Retinal pigment epithelial cell (primary cell): ENCODE results near the gene ODAD4.
A peak's percentile ranks its signal among the peaks of the same experiment; 100 is the strongest.

Source experiments
- DNase-seq: peaks from one replicate; pipeline ENCODE4 v3.0.0-alpha.2; 2010; ENCODE audit warnings: low read depth
- H3K4me3 ChIP-seq: 2 replicates; pipeline ENCODE4 v1.5.1; 2011; ENCODE audit warnings: mild to moderate bottlenecking, low read length, control low read depth, moderate library complexity
- CTCF ChIP-seq: conservative IDR thresholded peaks from 2 replicates; pipeline ENCODE4 v1.5.1; 2011; ENCODE audit warnings: low read depth, low read length, control low read depth, inconsistent platforms

ODAD4 gene

DNA sequence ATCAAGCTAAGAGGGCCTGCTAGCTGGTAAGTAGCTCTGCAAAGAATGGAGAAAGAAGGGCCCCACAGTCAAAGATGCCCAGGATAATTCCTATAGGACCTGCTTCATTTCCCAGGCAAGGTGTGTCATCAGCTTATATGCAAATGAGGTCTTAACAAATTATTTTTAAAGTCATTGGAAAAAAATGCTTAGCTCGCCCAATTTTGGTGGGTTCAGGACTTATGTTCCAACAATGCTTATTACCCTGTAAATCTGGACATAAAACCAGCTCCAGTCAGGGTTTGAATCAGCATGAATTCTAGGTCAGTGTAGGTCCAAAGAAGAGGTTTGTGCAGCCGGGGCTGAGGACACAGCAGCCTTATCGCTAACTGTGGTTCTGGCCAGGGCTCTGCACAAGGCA is 37.0 kb upstream of the ODAD4 start:
- no peak overlapping the region for H3K4me3 ChIP-seq
- no peak for TF ChIP-seq CTCF

DNA sequence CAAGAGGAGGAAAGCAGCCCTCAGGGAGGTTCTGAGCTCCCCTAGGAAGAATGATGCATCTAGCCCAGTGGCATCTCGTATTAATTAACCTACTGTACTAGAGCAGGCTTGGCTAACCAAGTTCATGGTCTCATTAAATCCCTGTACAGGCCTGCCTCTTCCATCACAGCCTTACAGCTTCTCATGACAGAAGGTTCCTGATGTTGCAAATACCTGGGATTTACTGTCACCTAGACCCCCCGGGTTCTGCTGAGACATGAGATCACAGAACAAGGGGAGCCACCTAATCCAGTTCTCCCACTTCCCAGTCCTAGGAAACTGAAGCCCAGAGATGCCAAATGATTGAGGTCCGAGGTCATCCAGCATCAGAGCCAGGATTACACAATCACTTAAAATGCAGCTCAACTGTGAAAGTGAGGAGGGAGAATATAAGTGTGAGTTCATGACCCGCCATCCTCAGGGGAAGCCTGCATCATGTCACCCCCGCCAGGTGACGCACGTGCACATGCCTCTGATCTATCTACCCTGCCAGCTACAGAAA is 35.6 kb upstream of the ODAD4 start:
- no peak for TF ChIP-seq CTCF
- no peak for DNase-seq
- H3K4me3 ChIP-seq = no peak overlapping the region

More for the DNA sequence above, 37.0 kb upstream of the ODAD4 start:
- no peak for DNase-seq

GRCh38 chr17:41895617-41896016 is 34.8 kb upstream of the ODAD4 start:
- no peak for DNase-seq
- no peak overlapping the region for H3K4me3 ChIP-seq
- TF ChIP-seq CTCF = no peak

- DNase-seq = no peak
- TF ChIP-seq CTCF = peak; percentile 3
- H3K4me3 ChIP-seq = no peak overlapping the region
These were observed 33.7 kb upstream of the ODAD4 start for GRCh38 chr17:41896726-41897125.

DNA sequence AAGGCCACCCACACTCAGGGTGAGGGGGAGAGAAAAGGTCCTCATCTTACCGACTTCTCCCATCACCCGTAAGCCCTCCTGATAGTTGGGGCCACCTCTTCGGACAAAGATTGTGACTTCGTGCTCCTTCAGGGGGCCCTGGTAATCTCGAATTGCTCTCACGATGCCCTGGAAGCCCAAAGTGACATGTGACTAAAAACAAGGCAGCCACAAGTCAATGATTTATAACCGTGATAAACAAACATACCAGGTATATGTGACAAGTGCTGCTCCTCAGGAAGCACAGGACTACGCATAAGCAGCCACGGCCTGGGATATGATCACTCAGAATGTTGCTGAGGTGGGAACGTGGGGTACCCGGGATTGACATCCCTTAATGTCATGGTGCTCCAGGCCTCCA is 28.8 kb upstream of the ODAD4 start:
- DNase-seq = no peak

GRCh38 chr17:41904242-41904841 is 26.1 kb upstream of the ODAD4 start:
- H3K4me3 ChIP-seq = no peak overlapping the region
- DNase-seq = no peak
- TF ChIP-seq CTCF = no peak

More for the DNA sequence above, 28.8 kb upstream of the ODAD4 start:
- no peak for TF ChIP-seq CTCF
- H3K4me3 ChIP-seq = no peak overlapping the region

- TF ChIP-seq CTCF = no peak
- no peak for DNase-seq
- H3K4me3 ChIP-seq = no peak overlapping the region
These were observed 25.2 kb upstream of the ODAD4 start for GRCh38 chr17:41905172-41905571.
